ENCODE results near the gene BCL2L13.

The BCL2L13 gene

GRCh38 chr22:17675584-17675983 is 37.0 kb downstream of the BCL2L13 start:
- Histone ChIP-seq H3K36me3 (peaks cover 0 to 3% (median under 1%) of the 10 kb centered on the region in 3 donors), H3K9me3 (no peaks in the 10 kb centered on the region)

DNA sequence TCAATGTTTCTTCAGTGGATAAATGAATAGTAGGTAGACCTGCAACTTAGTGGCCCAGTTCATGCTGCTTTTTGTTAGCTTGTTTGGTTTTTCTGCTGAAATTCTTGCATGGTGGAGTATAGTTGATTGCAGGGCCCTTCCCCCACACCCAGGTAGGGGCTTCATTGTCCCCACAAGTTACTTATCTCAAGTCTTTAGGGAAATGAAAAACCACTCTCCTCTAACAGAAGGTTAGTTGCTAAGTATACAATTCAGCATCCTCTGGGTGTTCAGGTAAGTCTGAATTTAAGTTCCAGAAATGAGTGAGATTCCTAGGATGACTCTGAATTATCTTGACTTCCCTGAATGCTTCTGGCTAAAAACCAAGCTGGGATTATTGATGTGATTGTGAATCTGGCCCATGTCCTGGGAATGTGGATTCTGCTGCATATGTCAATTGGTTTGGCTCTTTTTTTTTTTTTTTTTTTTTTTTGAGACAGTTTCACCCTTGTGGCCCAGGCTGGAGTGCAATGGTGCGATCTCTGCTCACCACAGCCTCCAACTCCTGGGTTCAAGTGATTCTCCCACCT is 40.3 kb downstream of the BCL2L13 start:
- H3K4me1 ChIP-seq, result no peaks in the 10 kb centered on the region
- no peak overlapping the region for H3K27ac ChIP-seq
- no peak overlapping the region for H3K4me3 ChIP-seq
- H3K27me3 ChIP-seq, result no peaks in the 10 kb centered on the region
- H3K9me3 ChIP-seq, result no peaks in the 10 kb centered on the region
- TF ChIP-seq, protein P1, sequence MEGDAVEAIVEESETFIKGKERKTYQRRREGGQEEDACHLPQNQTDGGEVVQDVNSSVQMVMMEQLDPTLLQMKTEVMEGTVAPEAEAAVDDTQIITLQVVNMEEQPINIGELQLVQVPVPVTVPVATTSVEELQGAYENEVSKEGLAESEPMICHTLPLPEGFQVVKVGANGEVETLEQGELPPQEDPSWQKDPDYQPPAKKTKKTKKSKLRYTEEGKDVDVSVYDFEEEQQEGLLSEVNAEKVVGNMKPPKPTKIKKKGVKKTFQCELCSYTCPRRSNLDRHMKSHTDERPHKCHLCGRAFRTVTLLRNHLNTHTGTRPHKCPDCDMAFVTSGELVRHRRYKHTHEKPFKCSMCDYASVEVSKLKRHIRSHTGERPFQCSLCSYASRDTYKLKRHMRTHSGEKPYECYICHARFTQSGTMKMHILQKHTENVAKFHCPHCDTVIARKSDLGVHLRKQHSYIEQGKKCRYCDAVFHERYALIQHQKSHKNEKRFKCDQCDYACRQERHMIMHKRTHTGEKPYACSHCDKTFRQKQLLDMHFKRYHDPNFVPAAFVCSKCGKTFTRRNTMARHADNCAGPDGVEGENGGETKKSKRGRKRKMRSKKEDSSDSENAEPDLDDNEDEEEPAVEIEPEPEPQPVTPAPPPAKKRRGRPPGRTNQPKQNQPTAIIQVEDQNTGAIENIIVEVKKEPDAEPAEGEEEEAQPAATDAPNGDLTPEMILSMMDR (IDR thresholded peaks at IDR 0.05), result no peak
- peaks cover 0 to under 1% (median 0%) of the 10 kb centered on the region in 3 donors for H3K36me3 ChIP-seq
- no peak for DNase-seq
- intact Hi-C loops (cut with DNase I; ENCODE audit: low total_unique reads), result no loop called here

More at GRCh38 chr22:17675584-17675983, 37.0 kb downstream of the BCL2L13 start:
- intact Hi-C loops (cut with DNase I; ENCODE audit: low total_unique reads), result no loop called here
- Histone ChIP-seq H3K4me3 (no peak overlapping the region), H3K27me3 (no peaks in the 10 kb centered on the region), H3K4me1 (no peaks in the 10 kb centered on the region), H3K27ac (no peak overlapping the region)
- TF ChIP-seq, protein P1 (IDR thresholded peaks at IDR 0.05), result no peak
- no peak for DNase-seq

GRCh38 chr22:17684245-17684644 is 45.7 kb downstream of the BCL2L13 start:
- no peak overlapping the region for H3K4me3 ChIP-seq
- H3K27ac ChIP-seq, result no peak overlapping the region
- H3K27me3 ChIP-seq, result no peaks in the 10 kb centered on the region
- H3K4me1 ChIP-seq, result no peaks in the 10 kb centered on the region
- TF ChIP-seq, protein P1 (IDR thresholded peaks at IDR 0.05), result no peak
- intact Hi-C loops (cut with DNase I; ENCODE audit: low total_unique reads), result no loop called here
- no peak for DNase-seq
- peaks cover 5 to 38% (median 15%) of the 10 kb centered on the region in 3 donors for H3K36me3 ChIP-seq
- no peaks in the 10 kb centered on the region for H3K9me3 ChIP-seq

- Histone ChIP-seq H3K27me3 (no peaks in the 10 kb centered on the region), H3K27ac (no peak overlapping the region), H3K36me3 (peaks cover 7 to 33% (median 10%) of the 10 kb centered on the region in 3 donors), H3K4me3 (no peak overlapping the region), H3K9me3 (no peaks in the 10 kb centered on the region), H3K4me1 (no peaks in the 10 kb centered on the region)
- TF ChIP-seq, protein P1 (IDR thresholded peaks at IDR 0.05), result no peak
- intact Hi-C loops (cut with DNase I; ENCODE audit: low total_unique reads), result no loop called here
- no peak for DNase-seq
Measured at GRCh38 chr22:17692841-17693240, 54.3 kb downstream of the BCL2L13 start.

DNA sequence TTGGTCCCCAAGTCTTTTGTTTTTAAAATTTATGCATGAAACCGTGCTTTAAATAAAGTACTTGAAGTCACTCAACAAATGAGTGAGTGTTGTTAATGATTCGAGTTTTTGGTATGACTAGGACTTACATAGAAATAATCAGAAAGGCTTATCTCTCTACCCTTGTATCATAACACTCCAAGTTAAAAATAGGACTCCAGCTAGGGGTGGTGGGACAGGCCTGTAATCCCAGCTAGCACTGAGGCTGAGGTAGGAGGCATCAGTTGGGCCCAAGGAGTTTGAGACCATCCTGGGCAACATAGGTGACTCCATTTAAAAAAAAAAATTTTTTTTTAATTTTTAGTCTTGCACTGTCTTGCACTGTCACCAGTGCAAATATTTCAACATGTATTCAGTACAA is 55.6 kb downstream of the BCL2L13 start:
- no peaks in the 10 kb centered on the region for H3K4me1 ChIP-seq
- peaks cover 3 to 28% (median 10%) of the 10 kb centered on the region in 3 donors for H3K36me3 ChIP-seq
- TF ChIP-seq, protein P1 (IDR thresholded peaks at IDR 0.05), result no peak
- H3K4me3 ChIP-seq, result no peak overlapping the region
- intact Hi-C loops (cut with DNase I; ENCODE audit: low total_unique reads), result no loop called here
- no peak overlapping the region for H3K27ac ChIP-seq
- no peak for DNase-seq
- H3K27me3 ChIP-seq, result no peaks in the 10 kb centered on the region
- H3K9me3 ChIP-seq, result no peaks in the 10 kb centered on the region

- no peak overlapping the region for H3K4me3 ChIP-seq
- no peaks in the 10 kb centered on the region for H3K9me3 ChIP-seq
- no peak for DNase-seq
- H3K27ac ChIP-seq, result no peak overlapping the region
- H3K36me3 ChIP-seq, result peaks cover 0 to 23% (median 10%) of the 10 kb centered on the region in 3 donors
- intact Hi-C loops (cut with DNase I; ENCODE audit: low total_unique reads), result no loop called here
- H3K4me1 ChIP-seq, result no peaks in the 10 kb centered on the region
- TF ChIP-seq, protein P1 (IDR thresholded peaks at IDR 0.05), result no peak
- no peaks in the 10 kb centered on the region for H3K27me3 ChIP-seq
Measured at GRCh38 chr22:17694752-17695151, 56.2 kb downstream of the BCL2L13 start.

Measured in tibial artery (tissue), 4 donors.